BLaER1 (cell line): ENCODE data around the gene CEP112.

Experiments used
- H3K27ac ChIP-seq: shearing (Covaris generic); formaldehyde crosslinking; 2 replicates; pipeline ENCODE4 v1.8.1; 2022
- H3K27me3 ChIP-seq: shearing (Covaris generic); formaldehyde crosslinking; 2 replicates; pipeline ENCODE4 v1.8.1; 2022
- H3K36me3 ChIP-seq: shearing (Covaris generic); formaldehyde crosslinking; 2 replicates; pipeline ENCODE4 v1.8.1; 2022
- H3K4me1 ChIP-seq: shearing (Covaris generic); formaldehyde crosslinking; 2 replicates; pipeline ENCODE4 v1.8.1; 2022
- H3K4me2 ChIP-seq: shearing (Covaris generic); formaldehyde crosslinking; 2 replicates; pipeline ENCODE4 v1.8.1; 2022
- H3K4me3 ChIP-seq: shearing (Covaris generic); formaldehyde crosslinking; 2 replicates; pipeline ENCODE4 v1.8.1; 2022
- H3K9ac ChIP-seq: shearing (Covaris generic); formaldehyde crosslinking; 2 replicates; pipeline ENCODE4 v1.8.1; 2022
- H3K9me3 ChIP-seq: shearing (Covaris generic); formaldehyde crosslinking; 2 replicates; pipeline ENCODE4 v1.8.1; 2022
- H4K20me1 ChIP-seq: shearing (Covaris generic); formaldehyde crosslinking; 2 replicates; pipeline ENCODE4 v1.8.1; 2022
- Cebpa-rat ChIP-seq: shearing (Covaris generic); IDR thresholded peaks from 2 replicates; pipeline ENCODE4 v1.8.1; 2022

CEP112 gene

GRCh38 chr17:66228887-66229782 lies 37.2 kb upstream of the CEP112 start, which contains the start of gene APOH:
Gene APOH (minus strand): TSS chr17:66229415. CDS start chr17:66229379, 36 bp downstream.
- Histone ChIP-seq H3K27me3 (no peaks in the 10 kb centered on the region), H3K4me2 (no peak within 1 kb of the TSS), H3K4me3 (no peak within 1 kb of the TSS), H3K4me1 (0 out of 2 replicates have a peak, but pooled peaks cover 3% of the 10 kb centered on the region), H3K27ac (no peak within 1 kb of the TSS), H3K36me3 (no peaks in the 10 kb centered on the region), H4K20me1 (no peaks in the 10 kb centered on the region), H3K9ac (no peak within 1 kb of the TSS), H3K9me3 (no peaks in the 10 kb centered on the region)
- no peak for TF ChIP-seq Cebpa-rat

GRCh38 chr17:66227212-66228045 lies 35.5 kb upstream of the CEP112 start:
- H3K9ac ChIP-seq: no peak overlapping the region
- no peaks in the 10 kb centered on the region for H3K4me1 ChIP-seq
- no peak overlapping the region for H3K27ac ChIP-seq
- H3K36me3 ChIP-seq: no peaks in the 10 kb centered on the region
- H3K9me3 ChIP-seq: no peaks in the 10 kb centered on the region; the same call in 1 of the 2 replicates
- no peak overlapping the region for H3K4me2 ChIP-seq
- H4K20me1 ChIP-seq: no peaks in the 10 kb centered on the region
- TF ChIP-seq Cebpa-rat: no peak
- H3K4me3 ChIP-seq: no peak overlapping the region
- H3K27me3 ChIP-seq: no peaks in the 10 kb centered on the region

GRCh38 chr17:66222798-66223350 lies 30.9 kb upstream of the CEP112 start:
- Histone ChIP-seq H3K4me1 (0 out of 2 replicates have a peak, but pooled peaks cover 7% of the 10 kb centered on the region), H4K20me1 (no peaks in the 10 kb centered on the region), H3K36me3 (no peaks in the 10 kb centered on the region), H3K27ac (no peak overlapping the region), H3K4me3 (no peak overlapping the region), H3K4me2 (no peak overlapping the region), H3K27me3 (no peaks in the 10 kb centered on the region), H3K9me3 (no peaks in the 10 kb centered on the region; the same call in 1 of the 2 replicates), H3K9ac (no peak overlapping the region)
- no peak for TF ChIP-seq Cebpa-rat

- Histone ChIP-seq H3K9ac (no peak overlapping the region), H3K4me1 (0 out of 2 replicates have a peak, but pooled peaks cover 7% of the 10 kb centered on the region), H3K27ac (no peak overlapping the region), H3K9me3 (no peaks in the 10 kb centered on the region; the same call in 1 of the 2 replicates), H3K4me3 (no peak overlapping the region), H3K36me3 (no peaks in the 10 kb centered on the region), H3K27me3 (no peaks in the 10 kb centered on the region), H4K20me1 (no peaks in the 10 kb centered on the region), H3K4me2 (no peak overlapping the region)
- TF ChIP-seq Cebpa-rat: no peak
Observed at GRCh38 chr17:66221755-66222530, 30.0 kb upstream of the CEP112 start.

- no peak overlapping the region for H3K4me3 ChIP-seq
- TF ChIP-seq Cebpa-rat: no peak
- no peaks in the 10 kb centered on the region for H3K27me3 ChIP-seq
- no peak overlapping the region for H3K4me2 ChIP-seq
- H3K27ac ChIP-seq: no peak overlapping the region
- H4K20me1 ChIP-seq: no peaks in the 10 kb centered on the region
- H3K9me3 ChIP-seq: no peaks in the 10 kb centered on the region; the same call in 1 of the 2 replicates
- no peak overlapping the region for H3K9ac ChIP-seq
- H3K4me1 ChIP-seq: 0 out of 2 replicates have a peak, but pooled peaks cover 7% of the 10 kb centered on the region
- no peaks in the 10 kb centered on the region for H3K36me3 ChIP-seq
Observed at GRCh38 chr17:66221343-66221742, 29.4 kb upstream of the CEP112 start.

- no peaks in the 10 kb centered on the region for H4K20me1 ChIP-seq
- H3K4me3 ChIP-seq: no peak overlapping the region
- no peak overlapping the region for H3K9ac ChIP-seq
- TF ChIP-seq Cebpa-rat: no peak
- 0 out of 2 replicates have a peak, but pooled peaks cover 7% of the 10 kb centered on the region for H3K4me1 ChIP-seq
- H3K27ac ChIP-seq: no peak overlapping the region
- no peaks in the 10 kb centered on the region; the same call in 1 of the 2 replicates for H3K9me3 ChIP-seq
- H3K4me2 ChIP-seq: no peak overlapping the region
- no peaks in the 10 kb centered on the region for H3K36me3 ChIP-seq
- H3K27me3 ChIP-seq: no peaks in the 10 kb centered on the region
Observed at GRCh38 chr17:66220079-66220835, 28.3 kb upstream of the CEP112 start.

- Histone ChIP-seq H3K36me3 (no peaks in the 10 kb centered on the region), H3K9me3 (no peaks in the 10 kb centered on the region), H3K9ac (no peak overlapping the region), H3K4me3 (no peak overlapping the region), H3K4me2 (no peak overlapping the region), H3K4me1 (no peaks in the 10 kb centered on the region), H3K27ac (no peak overlapping the region), H3K27me3 (no peaks in the 10 kb centered on the region), H4K20me1 (no peaks in the 10 kb centered on the region)
- no peak for TF ChIP-seq Cebpa-rat
Observed at GRCh38 chr17:66215529-66215911, 23.6 kb upstream of the CEP112 start.

- H3K9me3 ChIP-seq: no peaks in the 10 kb centered on the region
- H3K4me3 ChIP-seq: no peak overlapping the region
- TF ChIP-seq Cebpa-rat: no peak
- no peak overlapping the region for H3K9ac ChIP-seq
- H4K20me1 ChIP-seq: no peaks in the 10 kb centered on the region
- peaks cover 4% of the 10 kb centered on the region for H3K4me1 ChIP-seq
- no peaks in the 10 kb centered on the region for H3K27me3 ChIP-seq
- no peak overlapping the region for H3K27ac ChIP-seq
- no peak overlapping the region for H3K4me2 ChIP-seq
- H3K36me3 ChIP-seq: no peaks in the 10 kb centered on the region
Observed at GRCh38 chr17:66214884-66215528, 23.1 kb upstream of the CEP112 start.
